ENCODE data around the gene ERMP1. TPM values are rescaled to one million over a fixed set of nuclear protein-coding genes. Genes with fewer than 3 reads are reported as not detected.

ERMP1 gene
- total and polyA plus RNA-seq, 2 of the 8 experiments (the other 6 are each of a cell fraction or from before 2014, with no cell fraction given) = 12.8 to 16.7 TPM

GRCh38 chr9:5848372-5848882 lies 15.5 kb upstream of the ERMP1 start:
- Histone ChIP-seq H2BK20ac (ENCODE audit: low read length) (no peak overlapping the region), H3K23me2 (ENCODE audit: low read depth, low read length) (no peaks in the 10 kb centered on the region), H3K36me3 (ENCODE audit: control insufficient read depth in 2 of 4, insufficient read depth in 4 of 4, low read length in 3 of 4) (no peaks in the 10 kb centered on the region), H4K8ac (ENCODE audit: extremely low read depth, insufficient read depth, low read length) (no peak overlapping the region), H3K18ac (ENCODE audit: extremely low read depth, low read length) (no peak overlapping the region), H3K9ac (replicated peaks in 1 of 4; ENCODE audit: extremely low read depth in 1 of 4, low read depth in 3 of 4, low read length in 3 of 4) (no peak overlapping the region), H2BK15ac (ENCODE audit: low read length) (no peak overlapping the region), H4K20me1 (replicated peaks in 1 of 2; ENCODE audit: control insufficient read depth in 1 of 2, insufficient read depth in 2 of 2, low read length in 2 of 2) (no peaks in the 10 kb centered on the region), H3K23ac (ENCODE audit: insufficient read length) (no peak overlapping the region), H3K56ac (replicated peaks; ENCODE audit: insufficient read length, low read depth, low read length) (no peak overlapping the region), H3K4ac (replicated peaks; ENCODE audit: insufficient read length, low read depth, low read length) (no peak overlapping the region), H2AFZ (ENCODE audit: low read length) (no peak overlapping the region), H3K4me3 (ENCODE audit: extremely low read depth in 1 of 4, insufficient read depth in 2 of 4, low read depth in 3 of 4, low read length in 4 of 4) (no peak overlapping the region), H3K79me2 (ENCODE audit: control insufficient read depth in 1 of 2, insufficient read depth in 2 of 2, low read length in 2 of 2) (no peaks in the 10 kb centered on the region), H3K27ac (ENCODE audit: low read depth, low read length) (no peak overlapping the region), H3K4me1 (replicated peaks in 1 of 4; ENCODE audit: control insufficient read depth in 3 of 4, insufficient read depth in 4 of 4, low read length in 3 of 4) (peaks cover 0 to 2% (median 0%) of the 10 kb centered on the region in 4 experiments; a peak in 1 of 7 replicates), H3K4me2 (ENCODE audit: insufficient read depth in 1 of 2, low read depth in 2 of 2, low read length in 2 of 2) (no peak overlapping the region), H2AK5ac (ENCODE audit: low read depth, low read length) (no peak overlapping the region), H3K79me1 (ENCODE audit: low read depth, low read length) (no peaks in the 10 kb centered on the region), H2BK5ac (ENCODE audit: low read depth, low read length) (no peak overlapping the region), H3K27me3 (replicated peaks in 1 of 4; ENCODE audit: control insufficient read depth in 3 of 4, extremely low read depth in 1 of 4, insufficient read depth in 3 of 4, low read length in 3 of 4) (no peaks in the 10 kb centered on the region), H3K9me3 (ENCODE audit: insufficient read depth in 2 of 2, low read depth in 1 of 2, low read length in 1 of 2) (no peaks in the 10 kb centered on the region), H4K91ac (replicated peaks; ENCODE audit: insufficient read length, low read length) (no peak overlapping the region), H4K5ac (ENCODE audit: insufficient read length, low read depth, low read length) (no peak overlapping the region), H2BK12ac (ENCODE audit: low read depth, low read length) (no peak overlapping the region), H2BK120ac (replicated peaks; ENCODE audit: low read depth, low read length) (no peak overlapping the region), H3K14ac (ENCODE audit: insufficient read length) (no peak overlapping the region)
- no peak for DNase-seq (ENCODE audit: low read depth in 1 of 2, low spot score in 2 of 2)
- 91% methylated on average over 3 of the region's 3 CpGs; no CpG with 5 or more reads in 1 of the 2 experiments for WGBS, 2 experiments (ENCODE audit: extremely low coverage in 1 of 2, insufficient coverage in 1 of 2, insufficient read length in 1 of 2, insufficient replicate concordance in 2 of 2, low coverage in 1 of 2, low lambda C conversion rate in 2 of 2, missing lambda C conversion rate in 1 of 2)
- POLR2A ChIA-PET (ENCODE audit: partially characterized antibody) = no interaction called here
- CTCF ChIA-PET (ENCODE audit: partially characterized antibody) = interaction anchor here (0.9 to 1.1 kb wide), 3 partner anchors 9 to 38 kb away, joined by 3 to 6 read pairs (median 4); no protein-coding TSS in a partner anchor
- no peak for FAIRE-seq
- no peak for TF ChIP-seq TBP (IDR thresholded peaks at IDR 0.05; ENCODE audit: low read depth, low read length)
- no peak for TF ChIP-seq JUND (IDR thresholded peaks at IDR 0.05; ENCODE audit: low read length)
- no peak for TF ChIP-seq TAF7 (optimal IDR thresholded peaks at IDR 0.05; ENCODE audit: borderline replicate concordance, low read depth, low read length)
- no peak for TF ChIP-seq TAF1 (IDR thresholded peaks at IDR 0.05; ENCODE audit: low read depth, low read length)
- no peak for TF ChIP-seq EP300 (IDR thresholded peaks at IDR 0.05; ENCODE audit: borderline replicate concordance in 1 of 2, low read depth in 2 of 2, low read length in 2 of 2)
- no peak for TF ChIP-seq SP1 (IDR thresholded peaks at IDR 0.05; ENCODE audit: low read depth, low read length)
- TF ChIP-seq BACH1 (IDR thresholded peaks at IDR 0.05; ENCODE audit: low read length) = no peak
- no peak for TF ChIP-seq GABPA (IDR thresholded peaks at IDR 0.05; ENCODE audit: borderline replicate concordance, insufficient read depth, low read length)
- TF ChIP-seq TCF12 (IDR thresholded peaks at IDR 0.05; ENCODE audit: low read depth, low read length) = no peak
- TF ChIP-seq SP4 (IDR thresholded peaks at IDR 0.05; ENCODE audit: low read length) = no peak
- TF ChIP-seq SRF (IDR thresholded peaks at IDR 0.05; ENCODE audit: low read depth, low read length) = no peak
- no peak for TF ChIP-seq ATF2 (IDR thresholded peaks at IDR 0.05; ENCODE audit: low read length)

All from H1 (cell line).